Effector CD4-positive, alpha-beta T cell (primary cell): ENCODE measurements around the gene STARD9.
"Not testable (repeated sequence)": the region's sequence is repeated elsewhere in the genome, so short reads cannot be mapped to it uniquely, and the experiment has no call there.

Experiments
- DNase-seq: peaks from one replicate; pipeline ENCODE4 v3.0.0-alpha.2; 2020
- total RNA-seq: gene quantifications from one replicate; lab custom pipeline; 2026; lab: John Stamatoyannopoulos, UW

The STARD9 gene
- total RNA-seq: 30.8 reads per million, percentile 57 among the genes with 10 or more reads in this experiment

DNA sequence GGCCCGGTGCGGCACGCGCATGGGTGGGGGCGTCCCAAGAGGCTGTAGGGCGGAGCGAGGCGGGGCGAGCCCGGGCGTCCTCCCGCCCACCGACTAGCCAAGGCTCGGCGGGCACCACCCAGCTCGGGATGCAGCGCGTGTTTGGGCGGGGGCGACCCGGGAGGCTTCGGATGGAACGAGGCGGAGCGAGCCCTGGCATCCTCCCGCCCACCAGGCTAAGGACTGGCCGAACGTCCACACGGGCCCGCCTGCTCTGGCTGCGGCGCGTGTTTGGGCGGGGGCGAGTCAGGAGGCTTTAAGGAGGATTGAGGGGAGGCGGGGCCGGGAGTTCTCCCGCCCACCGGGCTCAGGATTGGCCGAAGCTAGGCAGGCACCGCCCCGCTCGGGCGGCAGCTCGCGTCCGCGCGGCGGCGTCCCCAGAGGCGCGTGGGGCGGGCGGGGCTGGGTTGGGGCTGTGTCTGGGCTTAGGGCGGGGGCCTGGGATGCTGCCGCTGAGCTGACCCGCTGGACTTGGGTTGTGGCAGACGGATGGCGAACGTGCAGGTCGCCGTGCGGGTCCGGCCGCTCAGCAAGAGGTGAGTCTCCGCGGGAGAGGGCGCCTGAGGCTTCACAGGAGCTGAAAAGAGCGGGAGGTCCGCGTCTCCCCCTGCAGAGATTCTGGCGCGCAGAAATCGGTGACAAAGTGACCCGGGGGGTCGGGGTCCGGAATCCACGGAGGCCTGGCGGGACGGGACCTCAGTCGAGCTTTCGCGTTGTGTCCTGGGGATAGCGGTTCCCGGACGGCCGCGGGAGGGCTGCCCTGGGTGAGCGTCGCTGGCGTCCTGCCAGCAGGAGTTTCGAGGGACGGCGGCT lies at the start of gene STARD9:
TSS of gene STARD9 (plus strand) at position 419 of the 852 bp plus-strand sequence. CDS start at position 529, 110 bp downstream.
- peak; percentile 89 for DNase-seq

DNA sequence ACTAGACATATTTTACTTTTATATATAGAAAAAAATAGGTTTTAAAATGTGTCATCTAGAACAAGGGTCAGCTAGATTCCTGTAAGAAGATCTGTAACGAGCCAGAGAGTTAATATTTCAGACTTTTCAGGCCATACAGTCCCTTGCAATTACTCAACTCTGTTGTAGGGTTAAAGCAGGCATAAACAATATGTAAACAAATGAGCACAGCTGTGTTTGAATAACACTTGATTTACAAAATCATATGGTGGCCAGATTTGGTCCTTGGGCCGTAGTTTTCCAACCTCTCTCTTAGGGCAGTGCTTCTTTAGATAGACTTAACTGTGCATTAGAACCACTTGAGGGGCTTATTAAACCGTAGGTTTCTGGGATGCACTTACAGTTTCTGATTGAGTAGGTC lies 46.4 kb upstream of the STARD9 start:
- DNase-seq: no peak

DNA sequence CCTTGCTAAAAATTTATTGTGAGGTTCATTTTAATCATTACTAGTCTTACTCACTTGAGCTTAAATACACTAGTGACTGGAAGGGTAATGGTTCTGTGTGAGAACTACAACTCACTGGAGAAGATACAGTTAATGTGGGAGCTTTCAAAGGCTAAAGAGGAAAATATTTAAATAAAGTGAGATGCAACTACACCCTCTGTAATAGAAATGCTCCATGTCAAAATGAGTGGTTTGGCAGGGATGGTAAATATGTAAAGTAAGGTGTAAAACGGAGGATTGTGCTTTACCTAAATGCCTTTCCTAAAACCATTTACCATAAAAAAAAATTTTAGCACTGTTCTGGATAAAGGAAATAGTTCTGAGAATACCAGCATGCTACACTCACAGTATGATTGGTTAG lies 42.2 kb upstream of the STARD9 start:
- no peak for DNase-seq

DNA sequence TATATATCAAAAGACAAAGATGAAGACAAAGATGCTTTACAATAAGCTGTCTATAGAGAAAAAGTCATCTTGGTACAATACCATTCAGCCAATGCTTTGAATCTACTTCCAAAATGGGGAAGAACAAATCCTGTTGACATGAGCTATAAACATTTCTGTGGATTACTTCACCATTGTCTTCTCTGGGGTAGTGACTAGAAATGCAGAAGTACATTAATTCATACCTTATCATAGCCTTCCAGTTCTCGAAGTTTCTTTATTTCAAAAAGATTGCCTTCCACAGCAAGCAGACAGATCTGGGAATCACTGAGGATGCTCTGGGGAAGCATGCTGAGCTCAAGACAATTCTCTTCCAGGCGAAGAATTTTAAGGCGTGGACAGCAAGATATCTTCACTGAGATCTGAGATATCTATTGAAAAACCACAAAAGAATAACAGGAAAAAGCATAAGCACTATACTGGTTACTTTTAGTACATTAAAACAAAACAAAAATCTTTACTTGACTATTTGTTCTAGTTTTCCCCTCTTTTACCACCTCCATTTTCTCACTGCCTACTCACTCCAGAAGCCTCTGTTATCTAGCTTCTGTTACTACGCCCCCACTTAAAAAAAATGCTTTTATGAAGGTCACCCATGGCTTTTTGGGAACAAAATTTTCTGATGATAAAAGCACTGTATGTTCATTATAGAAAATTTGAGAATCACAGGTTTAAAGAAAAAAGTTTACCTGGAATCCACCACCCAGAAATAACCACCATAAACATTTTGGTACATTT lies 30.4 kb upstream of the STARD9 start:
- DNase-seq: no peak

DNA sequence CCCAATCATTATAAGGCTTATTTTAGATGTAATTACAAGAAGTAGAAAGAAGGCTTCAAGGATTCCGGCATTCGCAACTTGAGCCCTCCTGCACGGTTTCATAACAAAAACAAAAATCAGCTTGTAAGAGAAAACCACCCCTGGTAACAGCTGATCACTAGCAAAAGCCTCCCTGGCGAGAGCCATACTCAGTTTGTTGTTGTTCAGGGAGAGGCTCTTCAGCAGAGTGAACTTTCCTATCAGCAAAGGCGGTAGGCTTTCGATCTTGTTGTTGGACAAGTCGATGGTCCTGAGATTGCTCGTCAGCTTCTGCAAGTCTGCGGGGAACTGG lies 27.5 kb upstream of the STARD9 start:
- DNase-seq: no peak

DNA sequence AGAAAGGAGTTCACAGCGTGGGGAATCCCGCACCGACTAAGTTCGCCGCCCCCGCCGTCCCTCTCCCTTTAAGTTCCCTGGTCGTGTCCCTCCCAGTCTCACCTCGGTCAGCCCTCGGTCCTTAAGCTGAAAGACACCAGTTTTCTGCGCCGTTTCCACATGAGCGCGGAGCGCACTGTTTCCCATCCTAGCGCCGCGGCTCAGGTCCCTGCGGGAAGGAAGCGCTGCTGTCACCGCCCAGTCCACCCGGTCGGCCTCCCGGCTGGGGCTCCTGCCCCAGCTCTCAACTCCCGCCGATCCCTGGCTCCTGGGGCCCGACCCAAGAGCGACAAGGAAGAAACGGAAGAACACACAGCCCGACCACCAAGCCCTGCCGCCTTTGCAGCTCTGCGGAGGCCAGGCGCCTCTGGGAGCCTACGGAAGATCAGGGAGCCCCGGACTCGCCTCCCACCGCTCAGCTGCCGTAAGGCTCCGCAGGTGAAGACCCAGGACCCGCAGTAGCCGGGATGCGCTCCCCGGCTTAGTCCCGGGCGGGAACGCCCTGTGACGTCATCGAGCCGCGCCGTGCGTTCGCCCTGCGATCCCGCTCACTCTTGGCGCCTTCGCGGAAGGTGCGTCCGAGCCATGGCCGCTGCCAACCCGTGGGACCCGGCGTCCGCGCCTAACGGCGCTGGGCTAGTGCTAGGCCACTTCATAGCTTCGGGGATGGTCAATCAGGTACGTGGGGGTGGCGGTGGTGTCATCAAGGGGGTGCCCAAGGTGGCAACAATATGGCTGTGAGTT lies 27.0 kb upstream of the STARD9 start, which contains the start of the genes HAUS2 and LRRC57:
TSS of gene HAUS2 (plus strand) at position 590 of the 783 bp plus-strand sequence. CDS start at position 625, 35 bp downstream.
TSS of gene LRRC57 (minus strand) at position 545 of the 783 bp plus-strand sequence. CDS start at position 186, 359 bp downstream.
- peak; percentile 87 for DNase-seq

DNA sequence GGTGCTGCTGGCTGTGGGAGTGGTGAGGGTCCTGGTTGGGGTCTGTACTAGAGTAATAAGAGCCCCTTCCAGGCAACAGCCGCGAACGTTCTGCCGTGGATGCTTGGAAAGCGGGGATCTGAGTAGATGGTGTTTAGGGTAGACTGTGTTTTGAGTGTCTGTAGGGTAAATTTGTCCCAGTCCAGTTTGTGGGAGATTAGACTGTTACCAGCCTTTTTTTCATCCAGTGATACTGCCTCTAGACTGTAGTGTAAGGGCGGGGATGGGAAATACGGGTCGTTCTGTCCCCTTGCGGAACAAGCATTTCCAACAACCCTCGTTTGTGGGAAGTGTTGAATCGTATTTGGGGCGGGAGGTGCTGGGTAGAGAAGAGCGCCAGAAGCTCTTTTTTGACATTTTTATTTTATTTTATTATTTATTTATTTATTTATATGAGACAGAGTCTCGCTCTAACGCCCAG lies 26.3 kb upstream of the STARD9 start:
- DNase-seq: peak; percentile 6

DNA sequence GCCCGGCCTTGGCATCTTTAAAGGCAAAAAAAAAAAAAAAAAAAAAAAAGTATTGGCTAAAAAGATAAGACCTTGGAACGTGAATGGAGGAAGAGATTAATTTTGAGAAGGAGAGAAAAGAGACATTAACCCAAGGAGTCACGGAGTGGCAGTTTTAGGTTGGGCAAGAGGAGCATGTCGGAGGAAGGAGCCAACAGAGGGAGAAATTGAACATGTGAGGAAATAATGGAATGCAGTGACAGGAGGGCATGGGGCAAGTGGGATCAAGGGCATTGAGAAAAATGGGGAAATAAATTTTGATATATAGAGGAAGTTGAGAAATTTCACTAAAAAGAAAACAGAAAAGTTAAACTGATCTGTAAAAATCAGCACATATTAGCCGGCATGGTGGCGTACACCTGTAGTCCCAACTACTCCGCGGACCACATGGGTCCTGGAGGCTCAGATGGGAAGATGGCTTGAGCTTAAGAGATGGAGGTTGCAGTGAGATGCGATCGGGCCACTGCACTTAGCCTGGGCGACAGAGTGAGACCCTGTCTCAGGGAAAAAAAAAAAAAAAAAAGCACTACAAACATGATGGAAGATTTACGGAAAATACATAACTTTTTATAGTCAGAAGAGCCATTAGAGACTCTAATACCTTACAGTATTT lies 25.5 kb upstream of the STARD9 start:
- no peak for DNase-seq

DNA sequence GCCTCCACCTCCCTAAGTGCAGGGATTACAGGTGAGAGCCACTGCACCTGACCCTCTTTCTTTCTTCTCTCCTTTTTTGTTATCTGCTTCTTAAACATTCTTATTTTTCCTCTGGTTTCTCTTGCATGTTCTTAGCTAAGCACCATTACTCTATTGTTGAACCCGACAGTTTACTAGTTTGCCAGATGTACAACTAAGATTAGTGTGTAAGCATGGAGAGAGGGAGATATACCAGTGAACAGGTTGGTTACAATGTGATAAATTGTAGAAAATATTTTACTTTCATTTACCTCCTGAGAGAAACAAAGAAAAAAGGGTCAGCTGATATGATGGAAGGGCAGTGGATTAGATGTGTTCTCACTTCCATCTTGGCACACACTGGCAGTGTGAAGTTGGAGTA lies 21.9 kb upstream of the STARD9 start:
- no peak for DNase-seq

DNA sequence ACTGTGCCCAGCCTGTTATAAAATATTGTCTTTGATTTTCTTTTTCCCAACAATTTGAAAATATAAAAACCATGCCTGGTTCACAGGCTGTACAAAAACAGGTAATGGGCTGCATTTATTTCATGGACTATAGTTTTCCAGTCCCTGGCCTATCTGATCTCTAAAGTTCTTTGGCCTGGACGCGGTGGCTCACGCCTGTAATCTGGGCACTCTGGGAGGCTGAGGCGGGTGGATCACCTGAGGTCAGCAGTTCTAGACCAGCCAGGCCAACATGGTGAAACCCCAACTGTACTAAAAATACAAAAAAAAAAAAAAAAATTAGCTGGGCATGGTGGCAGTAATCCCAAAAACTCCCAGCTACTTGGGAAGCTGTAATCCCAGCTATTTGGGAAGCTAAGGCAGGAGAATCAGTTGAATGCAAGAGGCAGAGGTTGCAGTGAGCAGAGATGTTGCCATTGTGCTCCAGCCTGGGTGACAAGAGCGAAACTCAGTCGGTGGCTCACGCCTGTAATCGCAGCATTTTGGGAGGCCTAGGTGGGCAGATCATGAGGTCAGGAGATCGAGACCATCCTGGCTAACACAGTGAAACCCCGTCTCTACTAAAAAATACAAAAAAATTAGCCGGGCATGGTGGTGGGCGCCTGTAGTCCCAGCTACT lies 18.7 kb upstream of the STARD9 start:
- not testable (repeated sequence) for DNase-seq

DNA sequence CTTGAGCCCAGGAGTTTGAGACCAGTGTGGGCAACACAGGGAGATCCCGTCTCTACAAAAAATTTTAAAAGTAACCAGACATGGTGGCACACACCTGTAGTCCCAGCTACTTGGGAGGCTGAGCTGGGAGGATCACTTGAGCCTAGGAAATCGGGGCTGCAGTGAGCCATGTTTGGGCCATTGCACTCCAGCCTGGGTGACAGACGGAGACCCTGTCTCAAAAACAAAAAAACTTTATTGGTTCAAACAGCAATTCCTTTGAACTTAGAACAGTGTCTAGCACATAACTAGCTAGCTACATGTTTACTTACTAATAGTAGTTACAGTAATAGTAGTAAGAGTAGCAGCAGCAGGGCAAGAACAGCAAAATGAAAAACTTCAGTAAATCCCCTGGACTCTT lies 16.7 kb upstream of the STARD9 start:
- no peak for DNase-seq

DNA sequence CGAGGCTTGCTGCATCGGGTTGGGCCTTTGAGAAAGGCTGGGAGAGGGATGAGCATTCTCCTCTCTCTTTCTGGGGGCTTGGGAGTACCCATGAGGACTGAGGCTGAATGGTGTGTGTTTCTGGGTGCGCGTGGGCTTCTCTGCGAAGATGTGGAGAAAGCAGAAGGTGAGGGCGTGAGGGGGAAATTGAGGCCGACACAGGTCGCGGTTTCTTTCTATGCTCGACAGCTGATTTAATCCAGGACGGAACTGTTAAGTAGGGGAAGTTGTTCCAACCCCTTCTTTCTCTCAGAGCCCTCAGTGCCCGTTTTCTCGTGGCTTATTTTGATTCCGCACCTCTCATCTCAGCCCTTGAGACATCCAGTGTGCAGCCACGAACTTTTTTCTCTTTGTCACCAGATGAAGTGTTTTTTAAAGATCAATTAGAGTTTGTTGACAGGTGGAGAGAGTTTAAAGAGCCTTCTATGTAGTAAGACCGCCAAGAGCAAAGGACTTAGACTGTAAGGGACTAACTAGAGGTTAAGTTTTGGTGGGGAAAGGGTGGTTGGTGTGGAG lies 711 bp downstream of the STARD9 start:
- DNase-seq: no peak

DNA sequence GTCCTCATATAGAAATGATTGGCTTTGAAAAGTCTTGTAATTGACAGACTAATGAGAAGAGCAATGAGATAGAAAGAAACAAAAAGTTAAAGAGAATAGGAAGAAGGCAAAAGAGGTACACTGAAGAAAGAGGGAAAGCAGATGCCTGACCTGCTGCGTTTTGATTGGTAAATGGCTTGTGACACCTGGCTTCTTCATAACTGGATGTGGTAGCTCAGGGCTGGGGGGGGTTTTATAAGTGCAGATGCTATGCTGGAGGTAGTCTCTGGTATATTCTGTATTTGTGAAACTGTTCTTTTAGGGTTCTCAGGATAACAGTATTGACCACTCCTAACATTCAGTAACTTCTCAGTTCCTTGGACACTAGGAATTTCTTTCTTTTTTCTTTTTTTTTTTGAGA lies 1.4 kb downstream of the STARD9 start:
- DNase-seq: no peak

DNA sequence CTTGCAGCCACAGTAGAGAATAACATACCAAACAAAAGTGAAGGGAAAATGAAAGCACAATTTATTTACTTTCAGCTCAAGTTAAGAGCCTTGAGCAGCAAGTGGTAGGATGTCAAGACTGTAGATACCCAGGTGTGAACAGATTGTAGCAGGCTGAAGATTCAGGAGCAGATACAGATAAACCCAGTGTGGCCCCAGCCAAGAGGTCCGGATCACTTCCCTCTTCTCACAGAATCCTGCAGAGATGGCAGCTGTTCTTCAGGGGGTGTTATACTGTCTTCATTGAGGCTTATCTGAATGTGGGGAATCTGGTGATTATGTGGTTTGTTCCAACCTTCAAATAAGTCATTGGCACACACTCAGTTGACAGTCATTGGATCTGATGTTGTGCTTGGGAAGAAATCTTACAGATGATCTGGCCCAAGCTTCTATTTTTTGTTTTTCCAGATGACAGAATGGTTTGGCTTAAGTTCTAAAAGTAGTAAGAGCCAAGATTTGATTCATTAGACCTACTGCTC lies 2.2 kb downstream of the STARD9 start:
- DNase-seq: no peak

DNA sequence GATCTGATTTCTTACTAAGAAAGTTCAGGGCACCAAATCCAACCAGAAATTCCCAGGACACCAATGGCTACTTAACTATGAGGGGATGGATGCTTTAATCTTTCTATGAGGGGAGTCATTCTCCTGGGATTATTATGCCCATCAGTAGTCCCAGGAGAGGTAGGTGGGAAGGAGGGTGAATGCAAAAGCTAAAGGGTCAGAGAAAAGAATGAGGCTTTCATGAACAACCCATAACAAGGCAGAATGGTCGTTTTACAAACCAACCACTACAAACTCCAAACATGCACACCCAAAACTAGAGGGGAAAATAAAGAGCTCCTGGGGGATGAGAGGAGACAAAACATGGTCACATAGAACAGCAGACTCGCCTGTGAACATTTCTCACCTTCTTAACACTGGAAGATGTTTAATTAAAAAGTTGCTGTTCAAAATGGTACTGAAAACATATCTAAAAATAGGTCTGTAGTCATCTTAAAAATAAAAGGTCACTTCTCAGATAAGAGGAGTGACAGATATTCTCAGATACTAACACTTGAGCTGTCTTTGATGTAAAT lies 3.7 kb downstream of the STARD9 start:
- DNase-seq: no peak

DNA sequence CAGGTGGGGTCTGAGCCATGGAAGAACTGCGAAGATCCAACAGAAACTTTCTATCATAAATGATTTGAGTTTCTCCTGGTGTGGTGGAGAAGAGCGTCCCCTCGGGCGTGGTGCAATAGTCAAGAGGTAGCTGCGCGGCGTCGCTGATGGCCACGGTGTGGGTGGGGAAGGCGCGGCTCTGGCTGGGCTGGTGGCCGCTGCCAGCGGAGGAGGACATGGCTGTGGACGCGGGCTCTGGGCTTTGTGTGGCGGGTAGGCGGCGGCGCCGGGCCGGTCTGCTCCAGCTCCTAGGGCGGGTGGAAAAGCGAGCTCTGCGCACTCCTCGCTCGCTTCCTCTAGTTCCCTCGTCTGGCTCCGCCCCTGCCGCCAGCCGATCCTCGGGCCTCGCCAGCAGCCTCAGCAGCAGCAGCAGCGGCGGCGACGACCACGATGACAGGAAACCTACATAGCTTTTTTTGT lies 5.9 kb downstream of the STARD9 start:
- DNase-seq: peak; percentile 71

DNA sequence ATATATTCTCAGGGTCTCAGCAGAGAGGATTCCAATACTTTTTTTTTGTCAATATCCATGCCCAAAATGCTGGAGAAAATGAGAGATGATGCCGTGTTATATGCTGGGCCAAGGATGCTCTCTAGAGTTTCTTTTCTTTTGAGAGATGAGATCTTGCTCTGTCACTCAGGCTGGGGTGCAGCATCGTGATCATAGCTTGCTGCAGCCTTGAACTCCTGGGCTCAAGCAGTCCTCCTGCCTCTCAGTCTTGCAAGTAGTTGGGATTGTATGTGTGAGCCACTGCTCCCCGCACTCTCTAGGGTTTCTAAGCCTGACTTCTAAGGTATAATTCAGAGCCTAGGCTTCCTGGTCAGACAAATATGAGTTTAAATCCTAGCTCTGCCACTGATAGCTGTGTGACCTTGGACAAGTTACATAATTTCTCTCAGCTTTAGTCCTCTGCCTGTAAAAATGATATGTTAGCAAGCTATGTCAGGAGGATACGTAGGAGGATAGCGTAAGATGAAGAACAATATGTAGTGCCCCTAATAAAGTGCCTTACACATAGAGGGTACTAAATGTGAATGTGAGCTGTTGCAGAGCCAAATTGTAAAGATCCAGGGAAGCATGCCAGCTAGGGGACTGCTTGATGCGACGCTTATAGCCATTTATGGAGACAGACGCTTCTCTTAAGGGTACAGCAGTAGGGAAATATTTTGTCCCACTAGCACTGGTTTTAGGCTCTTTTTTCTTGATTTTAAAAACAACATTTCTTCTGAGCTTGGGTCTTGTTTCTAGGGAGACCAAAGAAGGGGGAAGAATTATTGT lies 7.4 kb downstream of the STARD9 start:
- no peak for DNase-seq

DNA sequence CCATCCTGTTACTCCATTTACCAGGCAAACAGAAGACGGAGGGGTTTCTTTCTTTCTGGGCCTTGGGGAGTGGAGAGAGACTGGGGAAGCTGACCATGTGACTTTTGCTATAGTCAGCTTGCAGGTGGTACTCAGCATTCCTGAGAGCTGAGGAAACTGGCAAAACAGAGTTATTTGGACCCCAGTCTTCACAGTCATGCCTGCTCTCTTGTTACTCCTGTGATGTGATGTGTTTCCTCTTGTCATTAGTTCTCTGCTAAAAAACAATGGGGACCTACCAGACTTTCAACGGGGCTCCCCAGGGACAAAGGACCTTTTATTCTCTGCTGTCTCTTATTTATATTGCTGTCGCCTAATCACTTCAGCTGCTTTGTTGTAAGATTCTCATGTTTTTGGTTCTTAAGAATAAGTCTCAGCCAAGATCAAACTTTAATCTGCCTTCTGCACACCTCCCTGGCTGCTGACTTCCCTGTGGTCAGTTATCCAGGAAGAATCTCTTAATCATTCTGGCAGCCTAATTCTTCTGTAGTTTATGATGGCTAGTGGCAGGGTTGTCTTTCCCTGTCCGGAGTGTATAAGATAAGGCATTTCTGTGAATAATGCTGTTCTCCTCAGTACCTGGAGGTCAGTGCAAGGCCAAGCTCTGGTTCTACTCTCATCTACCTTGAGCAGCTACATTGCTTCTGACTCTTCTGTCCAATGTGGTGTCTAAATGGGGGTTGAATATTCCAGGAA lies 8.8 kb downstream of the STARD9 start:
- DNase-seq: no peak

DNA sequence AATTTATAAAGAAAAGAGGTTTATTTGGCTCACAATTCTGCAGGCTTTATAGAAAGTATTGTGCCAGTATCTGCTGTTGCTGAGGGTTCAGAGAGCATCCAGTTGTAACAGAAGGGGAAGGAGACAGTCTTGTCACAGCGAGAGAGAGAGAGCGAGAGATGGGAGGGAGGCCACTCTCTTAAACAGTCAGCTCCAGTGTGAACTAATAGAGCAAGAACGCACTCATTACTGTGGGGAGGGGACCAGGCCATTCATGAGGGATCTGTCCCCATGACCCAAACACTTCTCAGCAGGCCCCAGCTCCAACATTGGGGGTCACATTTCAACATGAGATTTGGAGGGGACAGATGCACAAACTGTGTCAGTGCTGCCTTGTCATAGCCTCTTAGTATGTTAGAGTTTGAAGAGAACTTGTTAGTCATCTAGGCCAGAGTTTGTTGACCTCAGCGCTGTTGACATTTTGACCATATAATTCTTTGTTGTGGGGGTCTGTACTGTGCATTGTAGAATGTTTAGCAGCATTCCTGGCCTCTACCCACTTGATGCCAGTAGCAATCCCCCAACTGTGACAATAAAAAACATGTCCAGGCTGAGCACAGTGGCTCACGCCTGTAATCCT lies 15.3 kb downstream of the STARD9 start:
- no peak for DNase-seq
